Heart left ventricle (tissue), 13 donors: ENCODE data around the gene UNKL.

Experiments
- CTCF ChIP-seq, 12 donors: fragments of 200-600 bp; sonication (generic) in 4 of 12; IDR thresholded peaks; one replicate each; pipeline versions ENCODE4 v1.5.0 to v1.8.0; 2018 to 2022; ENCODE audit warnings: antibody characterized with exemption in 12 of 12, mild to moderate bottlenecking in 5 of 12
- POLR2A ChIP-seq, 2 donors: fragments of 450-650 bp; IDR thresholded peaks; one replicate each; pipeline ENCODE4 v1.6.1; 2017; ENCODE audit warnings: antibody characterized with exemption in 2 of 2, mild to moderate bottlenecking in 2 of 2, moderate library complexity in 2 of 2
- donor health status: ischemic (EF 13 %, LVEDD 7.1; RV severe dilation, severe dysfunction).
- donor health status: DM: no; HTN: yes; CAD: no.
- donor health status: DM: no; HTN: no; CAD: no.
- donor health status: ischemic (EF 25% LVEDD 6.9; RV normal size, moderate dysfunction).
- donor health status: ischemic (EF 25% LVEDD 5.7; RV mildly dilated, moderate dysfunction).
- donor health status: ischemic (EF 35%, LVEDD 5.7; RV mildly dilated, moderate dysfunction).
- donor health status: nonischemic (EF 11% LVEDD 7.7; RV severe dilation, severe dysfunction).
- donor health status: DM: yes; HTN: yes; CAD: no.
- donor health status: PGD.
- donor health status: ischemic (EF 29% LVEDD 5.4; RV normal size, mild dysfunction).
- donor health status: nonischemic (EF 23%, LVEDD 6.1; RV moderate dilation, normal function).

- TF ChIP-seq CTCF (IDR thresholded peaks at IDR 0.05) = no peak
- no peak for TF ChIP-seq POLR2A (IDR thresholded peaks at IDR 0.05)
These were observed 18.1 kb upstream of the UNKL start for GRCh38 chr16:1432388-1433262.
